ENCODE data around the gene SPATA33. TPM values are rescaled to one million over a fixed set of nuclear protein-coding genes. Genes with fewer than 3 reads are reported as not detected.
"Not testable (repeated sequence)": the region's sequence is repeated elsewhere in the genome, so short reads cannot be mapped to it uniquely, and the experiment has no call there.

The SPATA33 gene
- total RNA-seq, 2 experiments from 2014 or later: 8.1 to 9.2 TPM

GRCh38 chr16:89694784-89695085 lies 37.1 kb downstream of the SPATA33 start:
- H3K4me3 Mint-ChIP-seq, H3K27ac Mint-ChIP-seq, H3K27me3 Mint-ChIP-seq, H3K9me3 Mint-ChIP-seq, DNase-seq: not testable (repeated sequence)
- H3K36me3 Mint-ChIP-seq (ENCODE audit: low read depth): peaks cover 11% of the 10 kb centered on the region
- H3K4me1 Mint-ChIP-seq: peaks cover 22% of the 10 kb centered on the region
- POLR2A ChIA-PET: interaction anchor here (1.9 kb wide), 1 partner anchor 178 kb away, joined by 5 read pairs; the partner anchor contains the start of gene TCF25
- CTCF ChIA-PET: interaction anchor here (2.1 kb wide), 1 partner anchor 8 kb away, joined by 5 read pairs; the partner anchor contains the start of gene CDK10

DNA sequence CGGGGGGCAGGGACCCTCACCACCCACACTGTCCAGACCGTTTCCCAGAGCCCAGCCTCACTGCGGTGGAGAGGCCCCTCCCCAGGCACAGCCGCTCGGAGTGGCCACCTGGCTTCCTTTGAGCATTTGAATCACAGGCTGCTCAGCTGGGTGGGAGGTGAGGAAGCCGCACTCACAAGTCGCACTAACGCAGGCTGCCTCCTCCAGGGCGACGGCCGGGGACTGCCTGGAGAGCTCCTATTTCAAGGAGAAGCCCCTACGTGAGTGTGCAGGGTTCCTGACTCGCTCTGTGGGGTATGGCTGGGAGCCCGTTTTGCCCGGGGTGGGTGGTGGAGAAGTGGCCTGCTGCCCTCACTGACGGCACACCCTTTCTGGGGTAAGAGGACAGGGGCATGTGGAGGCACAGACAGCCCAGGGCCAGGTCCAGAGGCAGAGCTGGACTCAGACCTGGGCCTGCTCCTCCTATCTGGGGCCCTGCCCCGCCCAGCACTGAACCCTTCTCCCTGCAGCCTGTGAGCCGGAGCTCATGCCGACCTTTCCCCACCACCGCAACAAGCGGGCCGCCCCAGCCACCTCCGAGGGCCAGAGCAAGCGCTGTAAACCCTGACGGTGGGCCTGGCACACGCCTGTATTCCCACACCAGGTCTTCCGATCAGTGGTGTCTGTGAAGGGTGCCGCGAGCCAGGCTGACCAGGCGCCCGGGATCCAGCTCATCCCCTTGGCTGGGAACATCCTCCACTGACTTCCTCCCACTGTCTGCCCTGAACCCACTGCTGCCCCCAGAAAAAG lies 37.6 kb downstream of the SPATA33 start:
- ChIA-PET CTCF (interaction anchor here (2.1 kb wide), 1 partner anchor 8 kb away, joined by 5 read pairs; the partner anchor contains the start of gene CDK10), POLR2A (interaction anchor here (1.1 to 7.3 kb wide), 3 partner anchors 9 to 178 kb away, joined by 4 to 36 read pairs (median 5); partner anchors contain the start of genes CDK10 and TCF25)
- peaks cover 27% of the 10 kb centered on the region for H3K4me1 Mint-ChIP-seq

GRCh38 chr16:89695875-89696669 lies 38.4 kb downstream of the SPATA33 start:
- Mint-ChIP-seq H3K4me1 (peaks cover 32% of the 10 kb centered on the region), H3K36me3 (ENCODE audit: low read depth) (peaks cover 5% of the 10 kb centered on the region)
- POLR2A ChIA-PET: interaction anchor here (1.1 to 7.3 kb wide), 3 partner anchors 9 to 177 kb away, joined by 4 to 36 read pairs (median 5); partner anchors contain the start of genes CDK10 and TCF25

More for the DNA sequence above, 37.6 kb downstream of the SPATA33 start:
- Mint-ChIP-seq H3K4me3 (no peak overlapping the region), H3K27me3 (no peaks in the 10 kb centered on the region), H3K27ac (no peak overlapping the region), H3K9me3 (no peaks in the 10 kb centered on the region), H3K36me3 (ENCODE audit: low read depth) (peaks cover 6% of the 10 kb centered on the region)
- no peak for DNase-seq

DNA sequence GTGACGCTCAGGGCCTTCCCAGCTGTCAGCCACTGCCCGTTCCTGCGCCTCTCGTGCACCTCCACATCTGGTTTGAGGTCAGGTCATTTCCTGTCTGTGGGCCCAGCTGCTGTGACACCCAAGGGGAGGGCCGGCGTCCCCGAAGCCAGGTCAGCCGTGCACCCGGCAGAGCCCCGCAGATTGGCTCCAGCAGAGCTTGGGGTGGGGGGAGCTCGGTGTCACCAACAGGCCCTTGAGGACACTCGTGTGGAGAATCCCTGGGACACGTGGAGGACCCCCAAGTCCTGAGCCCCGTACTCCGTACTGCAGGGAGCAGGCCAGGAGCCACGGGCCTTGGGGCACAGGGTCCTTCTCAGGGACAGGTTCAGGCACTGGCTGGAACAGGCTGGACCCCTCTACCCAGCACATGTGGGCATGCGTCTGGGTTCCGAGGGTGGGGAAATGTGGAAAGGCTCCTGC lies 39.1 kb downstream of the SPATA33 start:
- H3K36me3 Mint-ChIP-seq (ENCODE audit: low read depth): peaks cover 5% of the 10 kb centered on the region

More at GRCh38 chr16:89695875-89696669, 38.4 kb downstream of the SPATA33 start:
- H3K9me3 Mint-ChIP-seq: no peaks in the 10 kb centered on the region
- H3K27me3 Mint-ChIP-seq: no peaks in the 10 kb centered on the region
- no peak overlapping the region for H3K4me3 Mint-ChIP-seq
- H3K27ac Mint-ChIP-seq: no peak overlapping the region
- CTCF ChIA-PET: interaction anchor here (1.4 to 2.1 kb wide), 2 partner anchors 9 to 10 kb away, joined by 5 to 6 read pairs; partner anchors contain the start of gene CDK10
- DNase-seq: no peak

GRCh38 chr16:89697161-89697615 lies 39.6 kb downstream of the SPATA33 start:
- Mint-ChIP-seq H3K27ac (no peak overlapping the region), H3K4me3 (no peak overlapping the region), H3K27me3 (no peaks in the 10 kb centered on the region), H3K36me3 (ENCODE audit: low read depth) (peaks cover 5% of the 10 kb centered on the region), H3K9me3 (no peaks in the 10 kb centered on the region), H3K4me1 (peaks cover 34% of the 10 kb centered on the region)
- no peak for DNase-seq
- ChIA-PET CTCF (interaction anchor here (0.9 to 4.7 kb wide), 3 partner anchors 8 to 165 kb away, joined by 5 to 72 read pairs (median 6); no protein-coding TSS in a partner anchor), POLR2A (interaction anchor here (2.0 to 7.3 kb wide), 2 partner anchors 10 to 40 kb away, joined by 5 to 36 read pairs; partner anchors contain the start of genes CDK10, CHMP1A and SPATA33)

More for the DNA sequence above, 39.1 kb downstream of the SPATA33 start:
- CTCF ChIA-PET: interaction anchor here (1.4 to 2.1 kb wide), 2 partner anchors 9 to 10 kb away, joined by 5 to 6 read pairs; partner anchors contain the start of gene CDK10
- Mint-ChIP-seq H3K9me3 (no peaks in the 10 kb centered on the region), H3K4me3 (no peak overlapping the region), H3K4me1 (peaks cover 32% of the 10 kb centered on the region), H3K27ac (no peak overlapping the region), H3K27me3 (no peaks in the 10 kb centered on the region)
- POLR2A ChIA-PET: interaction anchor here (1.1 to 7.3 kb wide), 3 partner anchors 10 to 176 kb away, joined by 4 to 36 read pairs (median 5); partner anchors contain the start of genes CDK10 and TCF25
- DNase-seq: peak; percentile 61

DNA sequence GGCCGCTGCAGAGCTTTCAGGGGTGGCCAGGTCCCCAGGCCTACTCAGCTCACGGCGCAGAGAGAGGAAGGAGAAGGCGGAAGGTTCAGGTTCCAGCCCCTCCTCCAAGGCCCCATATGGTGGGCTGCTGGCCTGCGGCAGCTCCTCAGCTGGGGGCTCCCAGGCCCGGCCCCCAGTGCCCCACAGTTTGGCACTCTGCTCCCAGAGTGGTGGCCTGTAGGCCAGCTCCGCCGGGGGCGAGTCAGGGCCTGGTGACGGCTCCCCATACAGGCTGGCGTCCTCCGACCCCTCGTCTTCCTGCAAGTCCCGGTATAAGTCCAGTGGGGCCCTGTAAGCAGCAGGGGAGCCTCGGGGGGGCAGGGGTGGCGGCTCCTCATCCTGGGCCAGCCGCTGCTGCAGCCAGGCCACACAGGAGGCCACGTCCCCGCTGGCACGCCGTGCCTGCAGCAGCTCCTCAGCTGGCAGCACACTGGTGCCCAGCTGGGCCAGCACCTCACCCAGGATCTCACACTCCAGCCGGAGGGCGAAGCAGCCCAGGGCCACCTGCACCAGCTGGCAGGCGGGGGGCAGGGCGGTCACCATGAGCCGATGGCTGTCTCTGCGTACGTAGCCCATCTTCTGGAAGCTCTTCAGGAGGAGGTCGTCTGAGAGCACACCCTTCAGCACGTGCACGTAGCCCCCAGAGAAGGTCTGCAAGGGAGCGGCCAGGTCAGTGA lies 40.1 kb downstream of the SPATA33 start:
- POLR2A ChIA-PET: interaction anchor here (0.6 to 7.3 kb wide), 5 partner anchors 11 to 321 kb away, joined by 3 to 36 read pairs (median 4); partner anchors contain the start of genes CDK10, CHMP1A, FANCA and SPATA33
- CTCF ChIA-PET: interaction anchor here (0.9 to 4.7 kb wide), 3 partner anchors 63 to 164 kb away, joined by 3 to 72 read pairs (median 5); no protein-coding TSS in a partner anchor
- H3K9me3 Mint-ChIP-seq: no peaks in the 10 kb centered on the region

DNA sequence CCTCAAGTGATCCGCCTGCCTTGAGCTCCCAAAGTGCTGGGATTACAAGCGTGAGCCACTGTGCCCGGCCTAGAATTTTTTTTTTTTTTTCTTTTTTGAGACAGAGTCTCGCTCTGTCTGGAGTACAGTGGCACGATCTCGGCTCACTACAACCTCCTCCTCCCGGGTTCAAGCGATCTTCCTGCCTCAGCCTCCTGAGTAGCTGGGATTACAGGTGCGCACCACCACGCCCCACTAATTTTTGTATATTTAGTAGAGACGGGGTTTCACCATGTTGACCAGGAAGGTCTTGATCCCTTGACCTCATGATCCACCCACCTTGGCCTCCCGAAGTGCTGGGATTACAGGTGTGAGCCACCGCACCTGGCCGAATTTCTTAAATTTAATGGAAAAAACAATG lies 41.1 kb downstream of the SPATA33 start:
- H3K27me3 Mint-ChIP-seq: not testable (repeated sequence)

More for the DNA sequence above, 40.1 kb downstream of the SPATA33 start:
- peaks cover 5% of the 10 kb centered on the region for H3K36me3 Mint-ChIP-seq (ENCODE audit: low read depth)
- H3K27ac Mint-ChIP-seq: no peak overlapping the region
- H3K27me3 Mint-ChIP-seq: no peaks in the 10 kb centered on the region
- H3K4me1 Mint-ChIP-seq: peaks cover 39% of the 10 kb centered on the region
- DNase-seq: no peak
- no peak overlapping the region for H3K4me3 Mint-ChIP-seq

DNA sequence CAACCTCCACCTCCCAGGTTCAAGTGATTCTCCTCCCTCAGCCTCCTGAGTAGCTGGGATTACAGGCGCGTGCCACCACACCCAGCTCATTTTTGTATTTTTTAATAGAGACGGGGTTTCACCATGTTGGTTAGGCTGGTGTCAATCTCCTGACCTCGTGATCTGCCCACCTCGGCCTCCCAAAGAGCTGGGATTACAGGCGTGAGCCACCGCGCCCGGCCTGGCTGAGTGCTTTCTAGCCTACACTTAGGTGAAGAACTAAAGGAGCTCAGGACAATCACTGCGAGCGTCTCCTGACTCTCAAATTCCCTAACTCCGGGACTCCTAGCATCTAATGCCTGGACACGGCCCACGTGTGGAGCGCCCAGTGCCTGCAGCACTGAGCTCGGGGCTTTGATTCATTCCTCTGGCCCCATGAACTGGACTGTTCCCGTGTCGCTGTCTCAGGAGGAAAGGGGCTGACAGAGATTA lies 42.0 kb downstream of the SPATA33 start:
- H3K27me3 Mint-ChIP-seq; H3K36me3 Mint-ChIP-seq (ENCODE audit: low read depth); DNase-seq; H3K9me3 Mint-ChIP-seq: not testable (repeated sequence)
- Mint-ChIP-seq H3K4me3 (peak overlapping the region; percentile 64), H3K4me1 (peaks cover 39% of the 10 kb centered on the region), H3K27ac (peak overlapping the region; percentile 58)
- ChIA-PET CTCF (interaction anchor here (0.7 to 4.7 kb wide), 36 partner anchors 10 to 482 kb away, joined by 3 to 72 read pairs (median 7); partner anchors contain the start of genes CDK10, CHMP1A, FANCA and SPATA33), POLR2A (interaction anchor here (0.6 to 7.3 kb wide), 16 partner anchors 10 to 251 kb away, joined by 3 to 36 read pairs (median 4); partner anchors contain the start of genes CDK10, CHMP1A, FANCA and SPATA33)

More for the DNA sequence above, 41.1 kb downstream of the SPATA33 start:
- H3K4me1 Mint-ChIP-seq: peaks cover 39% of the 10 kb centered on the region
- not testable (repeated sequence) for DNase-seq; H3K4me3 Mint-ChIP-seq; H3K36me3 Mint-ChIP-seq (ENCODE audit: low read depth); H3K27ac Mint-ChIP-seq; H3K9me3 Mint-ChIP-seq
- ChIA-PET CTCF (interaction anchor here (1.7 to 4.7 kb wide), 7 partner anchors 25 to 211 kb away, joined by 3 to 72 read pairs (median 18); no protein-coding TSS in a partner anchor), POLR2A (interaction anchor here (0.6 to 7.3 kb wide), 7 partner anchors 12 to 320 kb away, joined by 3 to 36 read pairs (median 5); partner anchors contain the start of genes CDK10, CHMP1A, FANCA and SPATA33)

DNA sequence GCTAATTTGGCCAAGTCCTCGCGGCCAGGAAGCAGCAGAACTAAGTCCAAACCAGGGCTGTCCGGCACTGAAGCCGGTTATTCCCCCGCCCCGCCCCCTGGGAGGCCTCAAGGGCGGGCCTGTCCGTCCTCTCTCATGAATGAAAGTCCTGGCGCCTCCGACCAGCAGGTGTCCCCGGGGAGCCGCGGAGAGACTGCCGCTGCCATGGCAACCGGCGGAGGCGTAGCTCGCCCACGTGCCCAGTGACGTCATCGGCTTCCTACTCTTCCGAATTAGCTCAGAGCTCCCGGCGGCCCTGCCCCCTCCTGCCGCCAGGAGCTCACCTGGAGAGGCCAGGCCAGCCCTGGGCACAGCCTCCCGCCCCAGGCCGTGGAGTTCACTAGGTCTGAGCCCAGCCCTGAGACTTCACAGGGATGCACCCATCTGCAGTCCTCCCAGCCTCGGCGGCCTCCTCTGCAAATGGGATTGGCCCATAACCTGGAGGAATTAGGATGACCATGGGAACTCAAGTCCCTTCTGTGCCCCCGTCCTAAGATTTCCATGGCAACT lies 42.5 kb downstream of the SPATA33 start:
- H3K4me3 Mint-ChIP-seq: peak overlapping the region; percentile 64
- no peaks in the 10 kb centered on the region for H3K27me3 Mint-ChIP-seq
- H3K9me3 Mint-ChIP-seq: no peaks in the 10 kb centered on the region
- H3K27ac Mint-ChIP-seq: peak overlapping the region; percentile 58
- DNase-seq: peak; percentile 96
- CTCF ChIA-PET: interaction anchor here (0.6 to 4.7 kb wide), 40 partner anchors 9 to 483 kb away, joined by 3 to 72 read pairs (median 6); partner anchors contain the start of genes CDK10, CHMP1A, FANCA and SPATA33
- H3K36me3 Mint-ChIP-seq (ENCODE audit: low read depth): no peaks in the 10 kb centered on the region
- POLR2A ChIA-PET: interaction anchor here (0.6 to 7.3 kb wide), 17 partner anchors 10 to 250 kb away, joined by 3 to 36 read pairs (median 4); partner anchors contain the start of genes CDK10, CHMP1A, SPATA33 and TCF25
- H3K4me1 Mint-ChIP-seq: peaks cover 37% of the 10 kb centered on the region

GRCh38 chr16:89700649-89701424 lies 43.2 kb downstream of the SPATA33 start:
- ChIA-PET CTCF (interaction anchor here (0.6 to 4.7 kb wide), 39 partner anchors 8 to 246 kb away, joined by 3 to 72 read pairs (median 6); partner anchors contain the start of genes CDK10, CHMP1A, FANCA and SPATA33), POLR2A (interaction anchor here (0.9 to 7.3 kb wide), 14 partner anchors 9 to 249 kb away, joined by 3 to 36 read pairs (median 4); partner anchors contain the start of genes CDK10, CHMP1A, SPATA33 and TCF25)
- H3K36me3 Mint-ChIP-seq (ENCODE audit: low read depth): no peaks in the 10 kb centered on the region
- peak overlapping the region; percentile 77 for H3K4me3 Mint-ChIP-seq
- H3K27me3 Mint-ChIP-seq: no peaks in the 10 kb centered on the region
- peak overlapping the region; percentile 58 for H3K27ac Mint-ChIP-seq
- DNase-seq: peak; percentile 67
- no peaks in the 10 kb centered on the region for H3K9me3 Mint-ChIP-seq
- peaks cover 34% of the 10 kb centered on the region for H3K4me1 Mint-ChIP-seq

Measured in activated CD4-positive, alpha-beta memory T cell treated with anti-CD3 and anti-CD28 coated beads, Interleukin-2, amount 10 ng/mL, durations not matched to agents 7 days and 5 days (primary cell).